ENCODE results near the gene CCNL2. TPM values are rescaled to one million over a fixed set of nuclear protein-coding genes. Genes with fewer than 3 reads are reported as not detected.

Gene CCNL2
- total RNA-seq, 1 experiment from 2014 or later, result 173 TPM

DNA sequence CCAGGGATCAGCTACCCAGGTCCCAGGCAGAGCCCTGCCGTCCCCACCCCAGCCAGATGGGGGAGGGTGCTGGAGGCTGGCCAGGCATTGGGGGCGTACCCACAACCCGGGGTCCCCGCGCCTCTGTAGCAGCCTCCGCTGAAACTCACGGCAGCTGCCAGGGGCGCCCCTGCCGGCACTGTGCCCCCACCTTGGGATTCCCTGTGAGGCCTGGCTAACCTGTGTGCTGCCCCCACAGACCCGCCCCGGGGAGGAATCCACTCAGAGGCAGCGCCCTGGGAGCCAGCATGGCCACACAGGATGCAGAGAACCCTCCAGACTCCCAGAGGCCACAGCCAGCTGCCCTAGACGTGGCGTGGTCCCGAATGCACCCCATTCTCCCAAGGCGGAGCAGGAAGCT is 53.8 kb downstream of the CCNL2 start:
- H3K14ac ChIP-seq (ENCODE audit: insufficient read depth, low read length), result no peak overlapping the region
- no peak overlapping the region for H3K4ac ChIP-seq (ENCODE audit: low read depth, low read length)
- H3K79me2 ChIP-seq (ENCODE audit: insufficient read depth, low read length), result peaks cover 3% of the 10 kb centered on the region; the same call in 1 of the 2 replicates
- no peak overlapping the region for H2BK5ac ChIP-seq (ENCODE audit: insufficient read length, low read length)
- no CpG with 5 or more reads among the region's 16 CpGs for WGBS (ENCODE audit: extremely low coverage, insufficient read length, low lambda C conversion rate)
- no peak overlapping the region for H4K8ac ChIP-seq (replicated peaks; ENCODE audit: insufficient read length, low read depth, low read length)
- no peak overlapping the region for H2AFZ ChIP-seq (ENCODE audit: low read length)
- Mint-ChIP-seq H3K9me3 (peaks cover 0 to 8% of the 10 kb centered on the region in 2 experiments; a peak in 3 of 5 replicates), H3K27ac (no peak overlapping the region), H3K4me3 (no peak overlapping the region), H3K27me3 (ENCODE audit: low read depth) (no peaks in the 10 kb centered on the region), H3K4me1 (peaks cover 6 to 15% of the 10 kb centered on the region in 2 experiments), H3K36me3 (ENCODE audit: insufficient read depth in 1 of 3, low read depth in 3 of 3) (peaks cover 17 to 19% (median 18%) of the 10 kb centered on the region in 3 experiments)
- H3K9ac ChIP-seq (ENCODE audit: extremely low read depth, insufficient read length, low read length), result no peak overlapping the region
- no peak overlapping the region for H2BK120ac ChIP-seq (ENCODE audit: low read depth, low read length, poor library complexity, severe bottlenecking)
- no peaks in the 10 kb centered on the region; the same call in 1 of the 2 replicates for H3K4me1 ChIP-seq (ENCODE audit: insufficient read depth, low read length)
- peaks cover 13% of the 10 kb centered on the region for H3K79me1 ChIP-seq (ENCODE audit: insufficient read depth, low read depth, low read length, poor library complexity, severe bottlenecking)
- no peak overlapping the region for H2BK15ac ChIP-seq (ENCODE audit: low read depth, low read length)
- no peak overlapping the region for H3T11ph ChIP-seq (ENCODE audit: low read length)
- H3K9me3 ChIP-seq (ENCODE audit: control insufficient read depth, low read depth, low read length), result no peaks in the 10 kb centered on the region
- H3K4me2 ChIP-seq (ENCODE audit: insufficient read depth, insufficient read length, low read length), result no peak overlapping the region
- H4K91ac ChIP-seq (ENCODE audit: insufficient read length, low read depth, low read length), result no peak overlapping the region
- H3K18ac ChIP-seq (ENCODE audit: insufficient read length, low read depth, low read length), result no peak overlapping the region
- H4K5ac ChIP-seq (ENCODE audit: insufficient read length, low read depth, low read length), result no peak overlapping the region
- no peak overlapping the region for H3K56ac ChIP-seq (ENCODE audit: insufficient read length, low read depth, low read length)
- no peak for DNase-seq
- peaks cover 3% of the 10 kb centered on the region for H4K20me1 ChIP-seq (ENCODE audit: control insufficient read depth, insufficient read depth, insufficient read length)
- no peak overlapping the region for H2BK20ac ChIP-seq (ENCODE audit: low read depth, low read length, poor library complexity, severe bottlenecking)
- no peak overlapping the region for H2AK5ac ChIP-seq (ENCODE audit: insufficient read length, low read length)
- H2BK12ac ChIP-seq (ENCODE audit: insufficient read length, low read depth, low read length), result no peak overlapping the region
- H3K23me2 ChIP-seq (ENCODE audit: insufficient read length, low read depth, low read length, poor library complexity, severe bottlenecking), result peaks cover 9% of the 10 kb centered on the region
- TF ChIP-seq, protein P1, sequence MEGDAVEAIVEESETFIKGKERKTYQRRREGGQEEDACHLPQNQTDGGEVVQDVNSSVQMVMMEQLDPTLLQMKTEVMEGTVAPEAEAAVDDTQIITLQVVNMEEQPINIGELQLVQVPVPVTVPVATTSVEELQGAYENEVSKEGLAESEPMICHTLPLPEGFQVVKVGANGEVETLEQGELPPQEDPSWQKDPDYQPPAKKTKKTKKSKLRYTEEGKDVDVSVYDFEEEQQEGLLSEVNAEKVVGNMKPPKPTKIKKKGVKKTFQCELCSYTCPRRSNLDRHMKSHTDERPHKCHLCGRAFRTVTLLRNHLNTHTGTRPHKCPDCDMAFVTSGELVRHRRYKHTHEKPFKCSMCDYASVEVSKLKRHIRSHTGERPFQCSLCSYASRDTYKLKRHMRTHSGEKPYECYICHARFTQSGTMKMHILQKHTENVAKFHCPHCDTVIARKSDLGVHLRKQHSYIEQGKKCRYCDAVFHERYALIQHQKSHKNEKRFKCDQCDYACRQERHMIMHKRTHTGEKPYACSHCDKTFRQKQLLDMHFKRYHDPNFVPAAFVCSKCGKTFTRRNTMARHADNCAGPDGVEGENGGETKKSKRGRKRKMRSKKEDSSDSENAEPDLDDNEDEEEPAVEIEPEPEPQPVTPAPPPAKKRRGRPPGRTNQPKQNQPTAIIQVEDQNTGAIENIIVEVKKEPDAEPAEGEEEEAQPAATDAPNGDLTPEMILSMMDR (conservative IDR thresholded peaks at IDR 0.05), result no peak
- no peaks in the 10 kb centered on the region for H3K27me3 ChIP-seq (ENCODE audit: insufficient read depth, low read length)
- H3K23ac ChIP-seq (ENCODE audit: insufficient read length, low read depth, low read length), result no peak overlapping the region
- H3K27ac ChIP-seq (ENCODE audit: insufficient read length, low read depth, low read length), result no peak overlapping the region
